Nephron progenitor cell (in vitro differentiated cells): Measurements from ENCODE around the gene CDC42SE2.
"Not testable (repeated sequence)": the region's sequence is repeated elsewhere in the genome, so short reads cannot be mapped to it uniquely, and the experiment has no call there.

Experiments
- DNase-seq: peaks from one replicate; pipeline ENCODE4 v3.0.0; 2021
- H3K27ac Mint-ChIP-seq: 2 replicates; pipeline ENCODE4 v1.8.0; 2021; ENCODE audit warnings: mild to moderate bottlenecking, moderate library complexity, mixed read lengths
- H3K27me3 Mint-ChIP-seq: 2 replicates; pipeline ENCODE4 v1.8.0; 2021; ENCODE audit warnings: mild to moderate bottlenecking, low read depth, mixed read lengths; ENCODE audit not compliant: poor library complexity
- H3K36me3 Mint-ChIP-seq: 2 replicates; pipeline ENCODE4 v1.8.0; 2021; ENCODE audit warnings: low read depth, mixed read lengths
- H3K4me1 Mint-ChIP-seq: 2 replicates; pipeline ENCODE4 v1.8.0; 2021; ENCODE audit warnings: mixed read lengths
- H3K4me3 Mint-ChIP-seq: 2 replicates; pipeline ENCODE4 v1.8.0; 2021; ENCODE audit warnings: mild to moderate bottlenecking, moderate library complexity, mixed read lengths
- H3K9me3 Mint-ChIP-seq: 2 replicates; pipeline ENCODE4 v1.8.0; 2021; ENCODE audit warnings: mild to moderate bottlenecking, moderate library complexity, mixed read lengths
- CTCF ChIP-seq: fragments of 200-600 bp; sonication (generic); IDR thresholded peaks from 2 replicates; pipeline ENCODE4 v1.5.0; 2021; ENCODE audit warnings: antibody characterized with exemption

Gene CDC42SE2

DNA sequence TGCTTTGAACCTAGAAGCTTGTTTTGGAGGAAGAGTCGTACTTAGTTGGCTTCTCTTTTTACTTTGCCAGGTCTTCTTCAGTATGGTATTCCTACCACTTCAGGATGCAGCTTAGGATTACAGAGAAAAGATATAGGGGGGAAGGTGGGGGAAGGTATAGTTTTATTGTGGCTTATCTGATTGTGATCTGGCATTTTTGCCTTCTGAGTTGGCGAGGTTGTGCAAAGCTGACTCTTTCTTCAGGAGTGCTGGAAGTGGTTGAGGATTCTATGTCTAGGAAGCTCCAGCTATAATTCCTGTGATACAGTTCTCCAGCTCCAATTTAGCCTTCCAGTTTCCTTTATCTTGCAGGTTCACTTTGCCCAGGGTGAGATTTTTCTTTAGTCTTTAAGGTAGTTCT is 7.0 kb downstream of the CDC42SE2 start:
- Mint-ChIP-seq H3K4me1 (peaks cover 28% of the 10 kb centered on the region), H3K9me3 (peaks cover 6% of the 10 kb centered on the region), H3K27ac (no peak overlapping the region), H3K27me3 (peaks cover 3% of the 10 kb centered on the region), H3K4me3 (no peak overlapping the region), H3K36me3 (peaks cover 52% of the 10 kb centered on the region)
- no peak for TF ChIP-seq CTCF
- DNase-seq: no peak

DNA sequence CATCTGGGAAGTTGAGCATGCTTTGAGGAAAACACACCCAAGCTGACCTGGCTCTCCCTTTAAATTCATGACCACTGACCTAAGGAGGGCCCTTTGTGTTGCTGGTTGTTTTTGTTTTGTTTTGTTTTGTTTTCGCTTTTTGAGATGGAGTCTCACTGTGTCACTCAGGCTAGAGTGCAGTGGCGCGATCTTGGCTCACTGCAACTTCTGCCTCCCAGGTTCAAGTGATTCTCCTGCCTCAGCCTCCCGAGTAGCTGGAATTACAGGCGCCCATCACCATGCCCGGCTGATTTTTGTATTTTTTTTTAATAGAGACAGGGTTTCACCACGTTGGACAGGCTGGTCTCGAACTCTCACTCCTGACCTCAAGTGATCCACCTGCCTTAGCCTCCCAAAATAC is 8.0 kb downstream of the CDC42SE2 start:
- not testable (repeated sequence) for H3K27ac Mint-ChIP-seq, DNase-seq, H3K4me3 Mint-ChIP-seq, H3K27me3 Mint-ChIP-seq, H3K9me3 Mint-ChIP-seq
- Mint-ChIP-seq H3K36me3 (peaks cover 48% of the 10 kb centered on the region), H3K4me1 (peaks cover 27% of the 10 kb centered on the region)

GRCh38 chr5:131272307-131272706 is 8.5 kb downstream of the CDC42SE2 start:
- H3K27ac Mint-ChIP-seq: no peak overlapping the region
- H3K27me3 Mint-ChIP-seq: peaks cover 3% of the 10 kb centered on the region
- peaks cover 48% of the 10 kb centered on the region for H3K36me3 Mint-ChIP-seq
- H3K4me3 Mint-ChIP-seq: no peak overlapping the region
- H3K9me3 Mint-ChIP-seq: peaks cover 3% of the 10 kb centered on the region
- peaks cover 24% of the 10 kb centered on the region for H3K4me1 Mint-ChIP-seq
- no peak for TF ChIP-seq CTCF
- DNase-seq: no peak

DNA sequence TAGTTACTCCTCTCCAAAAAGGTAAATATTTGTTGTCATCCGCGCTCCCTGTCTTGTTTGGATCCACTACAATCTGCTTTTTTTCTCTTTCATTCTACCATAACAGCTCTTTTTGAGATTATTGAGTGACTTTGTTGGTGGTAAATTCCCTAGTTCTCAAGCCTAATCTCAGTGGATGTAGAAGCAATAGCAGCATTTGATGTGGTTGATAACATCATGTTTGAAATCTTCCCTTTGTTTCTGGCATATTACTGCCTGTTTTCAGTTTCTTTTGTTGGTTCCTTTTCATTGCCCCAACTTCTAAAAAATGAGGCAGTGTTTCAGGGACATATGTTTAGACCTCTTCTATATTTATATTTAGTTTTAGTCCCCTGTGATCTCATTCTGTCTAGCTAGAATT is 8.9 kb downstream of the CDC42SE2 start:
- Mint-ChIP-seq H3K9me3 (peaks cover 3% of the 10 kb centered on the region), H3K4me3 (no peak overlapping the region), H3K4me1 (peaks cover 22% of the 10 kb centered on the region), H3K27me3 (peaks cover 3% of the 10 kb centered on the region), H3K27ac (no peak overlapping the region), H3K36me3 (peaks cover 48% of the 10 kb centered on the region)
- DNase-seq: no peak
- TF ChIP-seq CTCF: no peak

- peaks cover 56% of the 10 kb centered on the region for H3K36me3 Mint-ChIP-seq
- no peak for DNase-seq
- TF ChIP-seq CTCF: no peak
- H3K27ac Mint-ChIP-seq: no peak overlapping the region
- H3K4me1 Mint-ChIP-seq: peaks cover 26% of the 10 kb centered on the region
- peaks cover 3% of the 10 kb centered on the region for H3K27me3 Mint-ChIP-seq
- peaks cover 10% of the 10 kb centered on the region for H3K9me3 Mint-ChIP-seq
- H3K4me3 Mint-ChIP-seq: no peak overlapping the region
Measured at GRCh38 chr5:131274326-131275063, 10.6 kb downstream of the CDC42SE2 start.

DNA sequence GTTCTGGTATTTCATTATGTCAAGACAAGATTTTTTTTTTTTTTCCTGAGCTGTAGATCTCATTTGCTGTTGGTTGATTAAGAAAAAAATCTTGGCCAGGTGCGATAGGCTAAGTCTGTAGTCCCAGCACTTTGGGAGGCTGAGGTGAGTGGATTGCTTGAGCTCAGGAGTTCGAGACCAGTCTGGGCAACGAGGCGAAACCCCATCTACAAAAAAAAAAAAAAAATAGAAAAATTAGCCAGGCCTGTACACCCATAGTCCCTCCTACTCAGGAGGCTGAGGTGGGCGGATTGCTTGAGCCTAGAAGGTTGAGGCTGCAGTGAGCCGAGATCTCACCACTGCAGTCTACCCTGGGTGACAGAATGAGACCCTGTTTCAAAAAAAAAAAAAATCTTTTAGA is 12.2 kb downstream of the CDC42SE2 start:
- Mint-ChIP-seq H3K9me3 (peaks cover 10% of the 10 kb centered on the region), H3K4me1 (peaks cover 35% of the 10 kb centered on the region), H3K27me3 (no peaks in the 10 kb centered on the region), H3K36me3 (peaks cover 51% of the 10 kb centered on the region), H3K27ac (no peak overlapping the region), H3K4me3 (no peak overlapping the region)
- DNase-seq: no peak
- no peak for TF ChIP-seq CTCF
